LNCaP clone FGC (cell line): ENCODE data around the gene RAB3GAP1.

Experiments used
- DNase-seq: peaks from one replicate; pipeline ENCODE4 v3.0.0-alpha.2; 2011; ENCODE audit warnings: low read depth
- H3K4me3 ChIP-seq: 2 replicates; pipeline ENCODE4 v1.5.1; 2011; ENCODE audit warnings: mild to moderate bottlenecking, low read depth, low read length, control low read depth
- CTCF ChIP-seq: IDR thresholded peaks from 2 replicates; pipeline ENCODE4 v1.5.1; 2012; ENCODE audit warnings: mild to moderate bottlenecking; ENCODE audit not compliant: control insufficient read depth, insufficient read depth; ENCODE audit errors: extremely low read depth

The RAB3GAP1 gene

GRCh38 chr2:135174810-135175093 is 122.7 kb downstream of the RAB3GAP1 start:
- H3K4me3 ChIP-seq: no peak overlapping the region
- TF ChIP-seq CTCF: no peak
- DNase-seq: no peak

- no peak for DNase-seq
- no peak for TF ChIP-seq CTCF
- no peak overlapping the region for H3K4me3 ChIP-seq
Measured at GRCh38 chr2:135175177-135175576, 123.1 kb downstream of the RAB3GAP1 start.

GRCh38 chr2:135179689-135180088 is 127.6 kb downstream of the RAB3GAP1 start:
- H3K4me3 ChIP-seq: no peak overlapping the region
- no peak for TF ChIP-seq CTCF
- no peak for DNase-seq

- TF ChIP-seq CTCF: no peak
- no peak overlapping the region for H3K4me3 ChIP-seq
- DNase-seq: no peak
Measured at GRCh38 chr2:135182190-135182589, 130.1 kb downstream of the RAB3GAP1 start.

- no peak for TF ChIP-seq CTCF
- no peak overlapping the region for H3K4me3 ChIP-seq
- DNase-seq: no peak
Measured at GRCh38 chr2:135182601-135183000, 130.5 kb downstream of the RAB3GAP1 start.

- DNase-seq: no peak
- H3K4me3 ChIP-seq: no peak overlapping the region
- TF ChIP-seq CTCF: no peak
Measured at GRCh38 chr2:135183822-135184221, 131.7 kb downstream of the RAB3GAP1 start.

GRCh38 chr2:135186054-135186453 is 134.0 kb downstream of the RAB3GAP1 start:
- no peak for TF ChIP-seq CTCF
- H3K4me3 ChIP-seq: no peak overlapping the region
- no peak for DNase-seq
